Hypothalamus (tissue), 51 donors: ENCODE data around the gene ADCY7.
"Not testable (repeated sequence)": the region's sequence is repeated elsewhere in the genome, so short reads cannot be mapped to it uniquely, and the experiment has no call there.

ENCODE experiments used
- DNase-seq, 51 donors: peaks; one replicate each; lab custom pipeline; 2025; lab: John Stamatoyannopoulos, UW

ADCY7 gene

GRCh38 chr16:50329446-50330189, 63.3 kb downstream of the ADCY7 start:
- no peak for DNase-seq

GRCh38 chr16:50331570-50331969, 65.2 kb downstream of the ADCY7 start:
- no peak for DNase-seq

DNA sequence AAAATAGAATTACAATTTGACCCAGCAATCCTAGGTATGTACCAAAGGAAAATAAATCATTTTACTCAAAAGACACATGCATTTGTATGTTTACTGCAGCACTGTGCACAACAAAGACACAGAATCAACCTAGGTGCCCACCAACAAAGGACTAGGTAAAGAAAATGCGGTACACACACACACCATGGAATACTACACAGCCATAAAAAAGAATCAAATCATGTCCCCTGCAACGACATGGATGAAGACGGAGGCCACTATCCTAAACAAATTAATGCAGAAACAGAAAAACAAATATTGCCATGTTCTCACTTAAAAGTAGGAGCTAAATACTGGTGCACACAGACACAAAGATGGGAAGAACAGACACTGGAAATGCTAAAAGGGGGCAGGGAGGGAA, 66.2 kb downstream of the ADCY7 start:
- DNase-seq: no peak

GRCh38 chr16:50334106-50334975, 68.0 kb downstream of the ADCY7 start:
- DNase-seq: no peak

GRCh38 chr16:50335196-50335958, 69.0 kb downstream of the ADCY7 start:
- DNase-seq: no peak

- DNase-seq: no peak
Observed at GRCh38 chr16:50336884-50337283, 70.5 kb downstream of the ADCY7 start.

DNA sequence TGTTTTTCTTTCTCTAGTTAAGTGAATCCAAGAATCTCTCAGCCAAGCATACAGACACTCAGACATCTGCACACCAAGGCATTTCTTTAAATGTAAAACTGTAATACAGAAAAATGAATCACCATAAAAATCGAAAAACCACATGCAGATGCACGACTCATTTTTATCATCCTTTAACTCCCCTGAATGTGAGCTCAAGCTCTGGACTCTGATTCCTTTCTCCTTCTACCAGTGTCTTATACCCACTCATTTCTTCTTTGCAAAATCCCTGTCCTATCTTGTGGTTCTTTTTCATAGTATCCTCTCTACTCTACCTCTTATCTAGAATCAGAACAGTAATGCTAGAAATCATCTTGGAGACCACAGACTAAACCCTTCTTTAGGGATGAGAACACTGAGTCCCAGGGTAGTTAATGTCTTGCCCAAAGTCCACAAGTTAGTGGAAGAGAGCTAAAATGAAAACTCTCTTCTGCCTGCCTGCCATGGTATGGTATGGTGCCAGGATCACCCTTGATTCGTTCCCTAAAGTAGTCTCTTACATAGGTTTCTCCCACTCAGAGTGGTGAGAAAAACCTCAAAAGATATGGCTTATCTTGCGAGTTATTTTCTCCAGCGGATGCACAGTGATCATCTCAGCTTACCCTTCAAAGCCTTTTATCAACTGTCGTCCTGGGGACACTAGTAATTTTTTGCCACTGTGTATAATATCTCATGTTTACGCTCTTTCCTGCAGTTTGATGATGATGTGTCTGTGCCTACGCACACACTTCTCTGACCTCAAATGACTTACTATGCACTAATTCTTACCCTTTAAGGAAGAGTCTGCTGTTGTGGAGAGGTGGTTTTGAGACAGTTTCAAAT, 72.2 kb downstream of the ADCY7 start:
- DNase-seq: no peak

DNA sequence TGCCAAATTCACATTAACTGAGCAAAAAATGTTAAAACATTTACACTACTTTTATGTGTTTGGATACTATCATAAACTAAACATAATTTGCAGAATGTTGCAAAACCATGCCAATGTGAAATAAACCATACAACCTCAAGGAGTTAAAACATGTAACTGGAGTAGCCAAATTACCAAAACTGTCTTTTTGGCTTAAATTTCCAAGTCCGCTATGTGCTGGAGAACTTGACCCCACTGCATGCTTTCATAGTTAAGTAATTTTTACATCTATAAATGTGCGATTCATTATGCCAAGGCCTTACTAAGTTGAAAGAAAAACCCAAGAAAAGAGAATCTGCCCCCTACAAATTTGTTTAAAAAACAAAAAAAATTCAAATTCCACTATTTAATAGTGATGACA, 74.2 kb downstream of the ADCY7 start:
- DNase-seq: no peak

- not testable (repeated sequence) for DNase-seq
Observed at GRCh38 chr16:50343566-50343965, 77.2 kb downstream of the ADCY7 start.

DNA sequence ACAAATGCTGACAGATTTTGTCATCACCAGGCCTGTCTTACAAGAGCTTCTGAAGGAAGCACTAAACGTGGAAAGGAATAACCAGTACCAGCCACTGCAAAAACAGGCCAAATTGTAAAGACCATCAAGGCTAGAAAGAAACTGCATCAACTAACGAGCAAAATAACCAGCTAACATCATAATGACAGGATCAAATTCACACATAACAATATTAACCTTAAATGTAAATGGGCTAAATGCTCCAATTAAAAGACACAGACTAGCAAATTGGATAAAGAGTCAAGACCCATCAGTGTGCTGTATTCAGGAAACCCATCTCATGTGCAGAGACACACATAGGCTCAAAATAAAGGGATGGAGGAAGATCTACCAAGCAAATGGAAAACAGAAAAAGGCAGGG, 78.9 kb downstream of the ADCY7 start:
- not testable (repeated sequence) for DNase-seq

GRCh38 chr16:50351116-50351515, 84.8 kb downstream of the ADCY7 start:
- no peak for DNase-seq

DNA sequence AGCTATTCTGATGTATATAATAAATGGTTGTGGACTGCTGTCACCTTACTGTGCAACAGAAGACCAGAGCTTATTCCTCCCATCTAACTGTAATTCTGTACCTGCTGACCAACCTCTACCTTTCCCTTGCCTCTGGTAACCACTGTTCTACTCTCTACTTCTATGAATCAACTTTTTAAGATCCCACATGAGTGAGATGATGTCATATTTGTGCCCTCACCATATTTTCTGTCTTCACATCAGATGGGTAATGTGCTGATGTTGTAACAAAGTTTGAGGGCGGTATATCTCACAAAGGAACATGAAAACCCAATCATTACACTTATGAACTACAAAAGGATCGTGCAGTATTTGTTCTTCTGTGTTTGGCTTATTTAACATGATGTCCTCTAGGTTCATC, 85.6 kb downstream of the ADCY7 start:
- no peak for DNase-seq

DNA sequence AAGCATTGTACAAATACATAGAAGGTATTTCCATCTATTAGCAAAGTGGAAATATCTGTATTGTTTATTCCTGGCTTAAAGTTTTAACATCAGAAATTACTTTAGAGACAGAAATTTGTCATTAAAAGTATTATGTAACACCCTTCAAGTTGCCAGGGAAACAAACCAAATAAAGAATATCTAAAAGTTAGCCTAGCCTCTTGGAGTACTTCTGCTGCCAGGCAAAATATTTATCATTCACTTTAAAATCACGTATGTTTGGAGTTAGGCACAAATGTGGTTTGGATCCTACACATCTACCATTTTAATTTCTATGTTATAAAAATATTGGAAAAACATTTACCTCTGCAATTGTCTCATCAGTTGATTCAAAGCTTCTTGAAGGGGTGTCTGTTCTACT, 87.7 kb downstream of the ADCY7 start:
- no peak for DNase-seq

DNA sequence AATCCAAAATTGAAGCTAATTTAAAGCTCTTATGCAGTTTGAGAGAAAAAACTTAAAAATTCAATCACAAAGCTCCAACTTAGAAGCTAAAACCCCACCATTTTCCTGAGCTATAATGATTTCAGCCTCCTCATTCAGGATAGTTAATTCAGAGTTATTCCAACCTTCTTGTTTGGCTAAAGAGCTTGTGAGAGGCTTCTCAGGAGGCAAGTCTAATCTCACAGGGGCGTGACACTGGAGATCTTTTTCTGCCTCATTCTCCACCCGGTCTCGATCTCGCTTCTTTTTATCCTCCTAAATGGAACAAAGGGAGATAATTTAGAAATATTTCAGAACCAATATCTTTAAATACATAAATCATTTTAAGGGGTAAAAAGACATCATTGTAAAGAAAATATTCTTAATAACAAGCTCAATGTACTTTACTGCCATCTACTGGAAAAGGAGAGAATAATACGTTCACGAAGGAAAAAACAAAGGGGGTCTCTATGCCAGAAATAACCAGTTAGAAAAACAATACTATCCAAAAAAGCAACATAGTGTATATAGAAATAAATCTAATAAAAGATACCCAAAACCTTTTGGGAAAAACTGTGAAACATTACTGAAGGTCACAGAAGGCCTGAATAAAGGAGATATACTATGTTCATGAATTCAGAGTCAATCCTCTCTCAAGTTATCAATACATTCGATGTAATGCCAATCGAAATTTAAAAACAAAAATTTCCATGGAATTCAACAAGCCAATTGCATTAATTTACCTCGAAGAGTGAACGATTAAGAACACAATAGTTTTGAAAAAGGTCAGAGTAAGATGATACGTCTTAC, 88.5 kb downstream of the ADCY7 start:
- no peak for DNase-seq

DNA sequence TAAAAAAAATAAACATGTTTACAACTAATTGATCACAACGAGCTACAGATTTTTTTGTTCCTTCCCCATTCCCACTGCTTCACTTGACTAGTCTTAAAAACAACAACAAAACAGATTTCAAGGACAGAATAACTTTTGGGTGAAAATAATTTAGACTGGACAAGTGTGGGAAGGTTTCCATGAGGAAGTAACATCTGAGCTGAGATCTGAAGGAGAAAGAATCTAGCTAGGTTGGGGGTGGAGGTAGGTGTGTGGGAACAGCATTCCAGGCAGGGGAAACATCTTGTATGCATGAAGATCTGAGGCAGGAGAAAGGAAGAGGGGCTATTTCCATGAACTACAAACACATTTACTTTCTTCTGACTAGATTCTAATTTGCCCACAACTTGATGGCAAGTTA, 93.3 kb downstream of the ADCY7 start:
- DNase-seq: no peak

DNA sequence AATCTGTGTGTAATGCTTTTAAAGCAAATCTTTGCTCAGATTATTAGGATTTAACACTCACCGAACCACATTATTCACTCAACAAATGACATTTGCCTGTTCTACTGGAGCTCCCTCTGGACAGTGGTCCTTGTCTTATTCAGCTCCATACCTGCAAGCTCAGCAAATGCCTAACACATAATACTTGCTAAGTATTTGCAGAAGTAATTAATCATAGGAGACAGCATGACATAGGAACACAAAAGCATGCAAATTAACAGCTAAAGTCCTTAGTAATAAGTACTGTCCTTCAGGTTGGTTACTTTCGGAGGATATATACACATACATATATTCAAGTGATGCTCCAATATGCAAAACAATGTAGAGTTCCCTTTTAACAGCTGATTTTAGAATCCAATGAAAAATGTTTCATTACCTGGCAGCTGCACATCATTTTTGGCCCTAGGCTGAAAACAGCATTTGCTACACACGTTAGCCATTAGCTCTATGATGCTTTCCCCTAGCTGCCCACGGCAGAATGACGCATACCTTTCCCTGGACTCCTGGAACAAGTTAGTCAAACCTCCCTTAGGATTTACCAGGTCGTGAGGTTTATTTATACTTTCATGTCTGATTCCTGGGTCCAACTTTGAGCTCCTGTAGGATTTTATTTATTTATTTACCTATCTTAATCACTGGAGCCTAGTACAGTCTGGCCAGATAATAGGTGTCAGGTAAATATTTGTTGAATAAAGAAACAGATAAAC, 93.9 kb downstream of the ADCY7 start:
- no peak for DNase-seq

DNA sequence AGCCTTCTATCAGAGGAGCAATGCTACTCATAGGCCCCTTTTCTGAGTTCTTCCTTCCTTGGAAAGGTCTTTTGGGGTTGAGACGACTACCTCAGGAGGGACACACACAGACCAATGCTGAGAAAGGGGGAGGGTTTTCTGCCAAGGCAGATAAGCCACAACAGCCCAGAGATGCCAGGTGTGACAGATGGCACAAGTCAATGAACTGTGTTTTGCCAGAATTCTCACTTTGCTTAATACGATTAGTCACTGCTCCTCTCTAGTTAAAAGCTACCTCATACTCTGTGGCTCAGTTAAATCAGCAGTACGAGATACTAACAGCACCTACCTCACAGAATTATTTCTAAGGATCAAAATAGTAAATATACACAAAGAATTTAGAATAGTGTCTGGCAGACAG, 94.4 kb downstream of the ADCY7 start:
- DNase-seq: no peak

- DNase-seq: no peak
Observed at GRCh38 chr16:50363656-50364055, 97.3 kb downstream of the ADCY7 start.
